Naive thymus-derived CD4-positive, alpha-beta T cell (primary cell): ENCODE measurements around the gene PRELID2. TPM values are rescaled to one million over a fixed set of nuclear protein-coding genes. Genes with fewer than 3 reads are reported as not detected.
"Not testable (repeated sequence)": the region's sequence is repeated elsewhere in the genome, so short reads cannot be mapped to it uniquely, and the experiment has no call there.

Experiments
- ATAC-seq: fragments of 150-1000 bp; cut with Tn5 transposase; 2 replicates; pipeline ENCODE4 v1.10.0; 2021; ENCODE audit warnings: mild to moderate bottlenecking, moderate library complexity
- CTCF ChIA-PET: fragments of 350-600 bp; sonication (Branson Sonifier 250); formaldehyde crosslinking; loops from one replicate; lab custom pipeline; 2021; ENCODE audit warnings: antibody characterized with exemption; lab: Charles Lee
- POLR2A ChIA-PET: fragments of 350-600 bp; sonication (Branson Sonifier 250); formaldehyde crosslinking; loops from one replicate; lab custom pipeline; 2021; ENCODE audit warnings: antibody characterized with exemption, inconsistent platforms; lab: Charles Lee
- DNase-seq, 9 donors: peaks; one replicate each; pipeline versions ENCODE4 v3.0.0 to v3.0.0-alpha.2; 2020 to 2022; ENCODE audit warnings: mixed read lengths in 1 of 9
- H3K27ac ChIP-seq: one replicate; pipeline ENCODE4 v1.7.0; 2013; ENCODE audit warnings: mild to moderate bottlenecking, low read depth, low read length, moderate library complexity
- H3K27me3 ChIP-seq, 2 donors: one replicate each; pipeline ENCODE4 v1.7.0; 2013; ENCODE audit warnings: low read length in 2 of 2, mild to moderate bottlenecking in 2 of 2, moderate library complexity in 2 of 2; ENCODE audit not compliant: control insufficient read depth in 2 of 2, insufficient read depth in 2 of 2
- H3K36me3 ChIP-seq, 3 experiments: 1 replicate in 2 of 3; 2 replicates in 1 of 3; pipeline ENCODE4 v1.7.0; 2013; ENCODE audit warnings: low read length in 3 of 3, mild to moderate bottlenecking in 3 of 3, moderate library complexity in 1 of 3; ENCODE audit not compliant: insufficient read depth in 3 of 3, control insufficient read depth in 2 of 3
- H3K4me1 ChIP-seq, 2 donors: one replicate each; pipeline ENCODE4 v1.7.0; 2013; ENCODE audit warnings: low read length in 2 of 2, mild to moderate bottlenecking in 2 of 2, moderate library complexity in 1 of 2; ENCODE audit not compliant: control insufficient read depth in 2 of 2, insufficient read depth in 2 of 2
- H3K4me3 ChIP-seq: 2 replicates; pipeline ENCODE4 v1.7.0; 2013; ENCODE audit warnings: mild to moderate bottlenecking, low read length
- H3K9me3 ChIP-seq, 3 experiments: 1 replicate in 2 of 3; 2 replicates in 1 of 3; pipeline ENCODE4 v1.7.0; 2013; ENCODE audit warnings: low read length in 3 of 3; ENCODE audit not compliant: control insufficient read depth in 2 of 3
- H3K27ac Mint-ChIP-seq, 9 donors: one replicate each; pipeline ENCODE4 v1.8.0; 2020 to 2022; ENCODE audit warnings: mixed read lengths in 9 of 9, mild to moderate bottlenecking in 8 of 9, moderate library complexity in 5 of 9, inconsistent platforms in 2 of 9
- H3K27me3 Mint-ChIP-seq, 5 donors: one replicate each; pipeline ENCODE4 v1.8.0; 2021 to 2022; ENCODE audit warnings: mixed read lengths in 5 of 5, mild to moderate bottlenecking in 1 of 5
- H3K36me3 Mint-ChIP-seq, 5 donors: one replicate each; pipeline ENCODE4 v1.8.0; 2020 to 2022; ENCODE audit warnings: mixed read lengths in 5 of 5, mild to moderate bottlenecking in 3 of 5, inconsistent platforms in 1 of 5
- H3K4me1 Mint-ChIP-seq, 7 donors: one replicate each; pipeline ENCODE4 v1.8.0; 2020 to 2022; ENCODE audit warnings: mixed read lengths in 7 of 7, mild to moderate bottlenecking in 3 of 7, inconsistent platforms in 1 of 7
- H3K4me3 Mint-ChIP-seq, 10 donors: one replicate each; pipeline ENCODE4 v1.8.0; 2020 to 2022; ENCODE audit warnings: mild to moderate bottlenecking in 10 of 10, mixed read lengths in 10 of 10, moderate library complexity in 6 of 10, inconsistent platforms in 2 of 10
- H3K9me3 Mint-ChIP-seq, 11 donors: one replicate each; pipeline ENCODE4 v1.8.0; 2020 to 2022; ENCODE audit warnings: mixed read lengths in 11 of 11, mild to moderate bottlenecking in 4 of 11, inconsistent platforms in 1 of 11, moderate library complexity in 1 of 11
- intact Hi-C, 2 donors: fragments of 100-400 bp; cut with micrococcal nuclease; formaldehyde crosslinking; loops; one replicate each; pipeline ENCODE4 v1.15.1; 2023
- polyA plus RNA-seq, 2 donors: library from polyadenylated mRNA; unstranded; fragments of 300-500 nt; fragmentation: Illumina TruSeq; gene quantifications; one replicate each; pipeline ENCODE4 v1.2.3, GENCODE V29; 2021
- total RNA-seq, 6 experiments: library from RNA in 5 of 6; stranded (reverse) in 5 of 6; gene quantifications; 1 replicate in 5 of 6; 2 replicates in 1 of 6; pipeline ENCODE4 v1.2.3 and lab custom pipeline; 2021 to 2026

PRELID2 gene
- total and polyA plus RNA-seq, 7 experiments from 2014 or later = 0.29 to 4.1 (median 1.3) TPM; not detected in 2

GRCh38 chr5:145803112-145804004 is 31.8 kb downstream of the PRELID2 start:
- peaks cover 0 to 4% (median 0%) of the 10 kb centered on the region in 5 donors for H3K27me3 Mint-ChIP-seq
- Histone ChIP-seq H3K9me3 (no peaks in the 10 kb centered on the region), H3K4me1 (no peaks in the 10 kb centered on the region), H3K36me3 (no peaks in the 10 kb centered on the region), H3K27me3 (no peaks in the 10 kb centered on the region), H3K27ac (no peak overlapping the region), H3K4me3 (no peak overlapping the region)
- POLR2A ChIA-PET = no interaction called here
- ATAC-seq = no peak
- no peak for DNase-seq
- H3K4me1 Mint-ChIP-seq = no peaks in the 10 kb centered on the region
- no peaks in the 10 kb centered on the region for H3K36me3 Mint-ChIP-seq
- intact Hi-C loops = no loop called here
- no peak overlapping the region for H3K4me3 Mint-ChIP-seq
- peaks cover 0 to 2% (median 0%) of the 10 kb centered on the region in 11 donors for H3K9me3 Mint-ChIP-seq
- CTCF ChIA-PET = interaction anchor here (0.6 kb wide), 1 partner anchor 9 kb away, joined by 3 read pairs; no protein-coding TSS in a partner anchor
- no peak overlapping the region for H3K27ac Mint-ChIP-seq

GRCh38 chr5:145801195-145801594 is 33.9 kb downstream of the PRELID2 start:
- Histone ChIP-seq H3K9me3 (no peaks in the 10 kb centered on the region), H3K4me3 (no peak overlapping the region), H3K36me3 (no peaks in the 10 kb centered on the region), H3K27ac (no peak overlapping the region), H3K4me1 (no peaks in the 10 kb centered on the region), H3K27me3 (no peaks in the 10 kb centered on the region)
- H3K36me3 Mint-ChIP-seq = no peaks in the 10 kb centered on the region
- CTCF ChIA-PET = no interaction called here
- DNase-seq = no peak
- H3K27me3 Mint-ChIP-seq = no peaks in the 10 kb centered on the region
- POLR2A ChIA-PET = no interaction called here
- H3K4me1 Mint-ChIP-seq = peaks cover 0 to 6% (median 0%) of the 10 kb centered on the region in 7 donors
- ATAC-seq = no peak
- no peak overlapping the region for H3K27ac Mint-ChIP-seq
- no peak overlapping the region for H3K4me3 Mint-ChIP-seq
- peaks cover 0 to 12% (median 1%) of the 10 kb centered on the region in 11 donors for H3K9me3 Mint-ChIP-seq
- intact Hi-C loops = no loop called here

GRCh38 chr5:145800181-145800580 is 35.0 kb downstream of the PRELID2 start:
- Histone ChIP-seq H3K9me3 (no peaks in the 10 kb centered on the region), H3K4me1 (no peaks in the 10 kb centered on the region), H3K4me3 (no peak overlapping the region), H3K27ac (no peak overlapping the region), H3K27me3 (no peaks in the 10 kb centered on the region), H3K36me3 (no peaks in the 10 kb centered on the region)
- POLR2A ChIA-PET = no interaction called here
- CTCF ChIA-PET = no interaction called here
- Mint-ChIP-seq H3K4me1 (peaks cover 0 to 6% (median 0%) of the 10 kb centered on the region in 7 donors), H3K27me3 (no peaks in the 10 kb centered on the region), H3K4me3 (no peak overlapping the region), H3K36me3 (no peaks in the 10 kb centered on the region), H3K9me3 (peaks cover 0 to 12% (median under 1%) of the 10 kb centered on the region in 11 donors), H3K27ac (no peak overlapping the region)
- ATAC-seq (no peak), DNase-seq (no peak)
- intact Hi-C loops = no loop called here

GRCh38 chr5:145798503-145798902 is 36.6 kb downstream of the PRELID2 start:
- DNase-seq, POLR2A ChIA-PET, H3K27ac Mint-ChIP-seq, H3K4me1 ChIP-seq, H3K36me3 Mint-ChIP-seq, H3K9me3 ChIP-seq, H3K27me3 ChIP-seq, H3K27ac ChIP-seq, H3K4me3 ChIP-seq, ATAC-seq, H3K36me3 ChIP-seq, H3K27me3 Mint-ChIP-seq, intact Hi-C loops, H3K4me3 Mint-ChIP-seq, H3K4me1 Mint-ChIP-seq, CTCF ChIA-PET: not testable (repeated sequence)
- H3K9me3 Mint-ChIP-seq = peaks cover 0 to 12% (median 0%) of the 10 kb centered on the region in 11 donors

GRCh38 chr5:145797336-145797735 is 37.8 kb downstream of the PRELID2 start:
- no peaks in the 10 kb centered on the region for H3K27me3 Mint-ChIP-seq
- Histone ChIP-seq H3K4me3 (no peak overlapping the region), H3K4me1 (no peaks in the 10 kb centered on the region), H3K9me3 (no peaks in the 10 kb centered on the region), H3K36me3 (no peaks in the 10 kb centered on the region), H3K27me3 (no peaks in the 10 kb centered on the region), H3K27ac (no peak overlapping the region)
- CTCF ChIA-PET = no interaction called here
- H3K36me3 Mint-ChIP-seq = no peaks in the 10 kb centered on the region
- POLR2A ChIA-PET = no interaction called here
- H3K27ac Mint-ChIP-seq = no peak overlapping the region
- ATAC-seq (no peak), DNase-seq (no peak)
- H3K4me1 Mint-ChIP-seq = peaks cover 0 to 6% (median 0%) of the 10 kb centered on the region in 7 donors
- H3K4me3 Mint-ChIP-seq = no peak overlapping the region
- intact Hi-C loops = no loop called here
- H3K9me3 Mint-ChIP-seq = peaks cover 0 to 12% (median 0%) of the 10 kb centered on the region in 11 donors

GRCh38 chr5:145796318-145796717 is 38.8 kb downstream of the PRELID2 start:
- Mint-ChIP-seq H3K4me1 (peaks cover 0 to 6% (median 0%) of the 10 kb centered on the region in 7 donors), H3K4me3 (no peak overlapping the region), H3K27me3 (no peaks in the 10 kb centered on the region), H3K36me3 (no peaks in the 10 kb centered on the region), H3K27ac (no peak overlapping the region), H3K9me3 (peaks cover 0 to 12% (median 0%) of the 10 kb centered on the region in 11 donors)
- POLR2A ChIA-PET = no interaction called here
- H3K4me3 ChIP-seq = no peak overlapping the region
- no peaks in the 10 kb centered on the region for H3K27me3 ChIP-seq
- H3K9me3 ChIP-seq = no peaks in the 10 kb centered on the region
- no peak for DNase-seq
- intact Hi-C loops = no loop called here
- no peaks in the 10 kb centered on the region for H3K36me3 ChIP-seq
- no peak overlapping the region for H3K27ac ChIP-seq
- CTCF ChIA-PET = no interaction called here
- no peaks in the 10 kb centered on the region for H3K4me1 ChIP-seq
- no peak for ATAC-seq

- peaks cover 0 to 6% (median 0%) of the 10 kb centered on the region in 7 donors for H3K4me1 Mint-ChIP-seq
- H3K27ac Mint-ChIP-seq = no peak overlapping the region
- Histone ChIP-seq H3K9me3 (no peaks in the 10 kb centered on the region), H3K36me3 (no peaks in the 10 kb centered on the region), H3K27ac (no peak overlapping the region), H3K4me3 (no peak overlapping the region), H3K4me1 (no peaks in the 10 kb centered on the region), H3K27me3 (no peaks in the 10 kb centered on the region)
- ChIA-PET CTCF (no interaction called here), POLR2A (no interaction called here)
- DNase-seq (no peak), ATAC-seq (no peak)
- intact Hi-C loops = no loop called here
- H3K9me3 Mint-ChIP-seq = peaks cover 0 to 12% (median 0%) of the 10 kb centered on the region in 11 donors
- peaks cover 0 to 9% (median 0%) of the 10 kb centered on the region in 5 donors for H3K27me3 Mint-ChIP-seq
- H3K4me3 Mint-ChIP-seq = no peak overlapping the region
- H3K36me3 Mint-ChIP-seq = no peaks in the 10 kb centered on the region
Observed at GRCh38 chr5:145793574-145793973, 41.6 kb downstream of the PRELID2 start.
